T1000 (cell line): ENCODE measurements around the gene GABBR2.

Experiments
- DNase-seq: peaks from one replicate; lab custom pipeline; 2025; ENCODE audit warnings: mixed read lengths; lab: John Stamatoyannopoulos, UW

Gene GABBR2

DNA sequence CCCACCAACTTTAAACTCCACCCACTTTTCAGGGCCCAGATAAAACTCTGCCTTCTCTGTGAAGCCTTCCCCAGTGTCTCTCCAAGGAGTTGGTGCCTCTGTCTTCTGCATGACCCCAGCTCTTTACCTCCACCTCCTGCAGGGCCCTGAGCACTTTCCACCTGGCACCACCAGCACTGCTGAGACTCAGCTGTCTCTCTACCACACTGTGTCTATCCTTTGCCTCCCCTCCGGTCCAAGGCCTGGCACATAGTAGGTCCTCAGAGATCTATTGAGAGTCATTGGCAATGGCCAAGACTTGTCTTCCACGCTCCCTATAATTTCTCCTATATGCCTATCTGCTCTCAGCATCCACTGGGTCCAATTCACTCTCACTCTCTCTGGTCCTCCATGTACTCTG is 12.9 kb upstream of the GABBR2 start:
- no peak for DNase-seq

DNA sequence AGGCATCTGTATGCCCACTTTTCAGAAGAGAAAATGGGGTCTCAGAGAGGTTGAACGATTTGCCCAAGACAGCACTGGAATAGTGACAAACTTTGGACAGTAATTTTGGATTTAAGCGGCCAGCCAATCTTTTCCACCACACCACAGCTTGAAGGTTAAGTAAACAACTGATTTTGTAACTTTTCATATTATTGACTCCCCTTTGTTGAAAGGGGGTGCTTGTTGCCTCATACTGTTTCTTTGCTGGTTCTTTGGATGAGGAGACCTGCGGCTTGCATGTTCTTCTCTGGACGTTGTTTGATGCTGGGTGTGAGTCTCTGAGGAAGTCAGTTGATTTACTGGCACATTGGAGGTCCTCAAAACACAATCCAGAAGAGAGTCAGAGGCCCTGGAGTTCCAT is 11.7 kb upstream of the GABBR2 start:
- DNase-seq, result no peak

DNA sequence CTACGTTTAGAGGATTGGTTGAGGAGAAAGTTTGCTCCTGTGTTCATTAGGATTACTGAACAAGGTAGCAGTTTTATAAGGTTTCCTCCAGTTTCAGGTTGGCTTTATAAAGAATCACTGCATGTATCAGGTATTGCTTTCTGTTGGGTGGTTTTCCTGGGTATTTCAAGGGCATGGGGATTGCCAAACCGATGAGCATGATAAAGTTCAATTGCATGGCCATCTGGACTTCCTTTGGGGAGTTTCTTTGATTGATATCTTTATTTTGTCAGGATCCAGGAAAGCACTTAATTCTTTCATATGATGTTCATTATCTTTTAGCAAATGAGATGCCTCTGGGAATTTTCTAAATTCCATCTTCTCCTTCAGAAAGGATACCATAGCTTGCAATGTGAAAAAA is 10.3 kb upstream of the GABBR2 start:
- DNase-seq, result no peak

DNA sequence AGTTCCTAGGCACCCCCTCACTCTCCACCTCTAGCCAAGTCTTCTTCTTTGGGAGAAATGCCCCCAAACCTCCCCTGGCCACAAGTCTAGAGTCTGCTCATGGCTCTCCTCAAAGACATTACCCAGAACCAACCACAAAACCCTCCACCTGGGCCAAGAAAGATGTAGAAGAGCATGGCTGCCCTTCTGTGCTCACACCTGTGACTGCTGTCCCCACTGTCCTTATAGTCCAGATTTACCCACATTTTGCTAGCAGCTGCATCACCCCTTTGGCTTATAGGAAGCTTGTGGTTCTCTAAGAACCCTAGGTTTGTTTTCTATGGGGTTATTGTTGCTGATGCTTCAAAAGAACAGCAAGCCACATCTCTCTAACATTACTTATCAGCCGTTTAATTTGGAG is 6.1 kb upstream of the GABBR2 start:
- no peak for DNase-seq

DNA sequence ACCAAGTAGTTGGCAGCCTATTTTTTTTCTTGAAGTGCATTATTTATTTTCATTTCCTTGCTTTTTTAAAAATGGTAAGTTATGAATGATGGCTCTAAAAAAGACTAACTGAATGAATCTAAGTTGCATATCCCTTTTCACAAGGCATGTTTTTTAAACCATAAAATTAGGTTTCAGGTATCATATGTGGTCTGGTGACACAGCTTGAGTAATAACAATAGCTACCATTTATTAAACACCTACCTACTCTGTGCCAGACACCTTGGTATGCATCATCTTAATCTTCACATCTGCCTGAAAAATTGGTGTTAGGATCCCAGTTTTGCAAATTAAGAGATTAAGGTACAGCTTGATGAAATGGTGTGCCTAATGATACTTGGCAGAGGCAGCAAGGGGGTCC is 4.3 kb upstream of the GABBR2 start:
- DNase-seq, result no peak

DNA sequence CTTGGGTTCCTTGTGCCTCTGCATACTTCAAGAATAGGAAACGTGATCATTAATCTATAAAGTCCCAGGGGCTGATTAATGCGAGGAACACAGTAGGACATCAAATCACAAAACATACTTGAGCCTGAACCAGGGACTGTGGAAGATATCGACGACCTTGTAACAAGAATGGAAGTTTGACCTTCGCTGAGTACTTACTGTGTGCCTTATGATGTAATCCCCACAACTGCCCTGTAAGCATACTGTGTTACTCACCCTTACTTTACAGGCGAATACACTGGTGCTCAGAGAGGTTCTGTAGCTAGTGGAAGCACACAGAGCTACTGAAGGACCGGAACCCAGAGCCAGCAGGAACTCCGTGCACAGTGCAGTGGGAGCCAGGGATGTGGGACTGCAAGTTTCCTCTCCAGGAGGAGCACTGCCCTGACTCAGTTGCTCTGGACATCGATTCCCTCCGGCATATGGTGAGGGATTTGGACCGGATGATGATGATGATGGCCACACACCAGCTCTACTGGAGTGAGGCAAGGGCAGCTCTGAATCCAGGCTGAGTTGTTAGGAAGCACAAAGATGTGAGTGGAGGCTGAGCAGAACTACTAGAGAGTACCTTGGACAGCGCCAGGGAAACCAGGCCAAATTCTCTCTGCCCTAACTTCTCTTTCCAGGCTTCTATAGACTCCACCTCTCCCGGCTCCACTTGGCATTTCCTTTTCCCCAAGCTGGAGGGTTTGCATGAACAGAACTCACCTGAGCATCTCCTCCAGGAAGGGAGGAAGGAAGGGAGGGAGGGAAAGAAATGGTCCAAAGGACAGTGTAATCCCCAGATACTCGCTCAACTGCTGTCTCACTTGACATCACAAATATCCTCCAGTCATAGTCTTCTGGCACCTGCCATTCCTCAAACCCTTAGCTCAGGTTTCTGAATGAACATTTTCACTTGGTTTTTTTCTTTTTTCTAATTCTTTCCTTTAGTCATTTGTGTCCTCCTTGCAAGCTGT is 1.5 kb upstream of the GABBR2 start:
- no peak for DNase-seq

DNA sequence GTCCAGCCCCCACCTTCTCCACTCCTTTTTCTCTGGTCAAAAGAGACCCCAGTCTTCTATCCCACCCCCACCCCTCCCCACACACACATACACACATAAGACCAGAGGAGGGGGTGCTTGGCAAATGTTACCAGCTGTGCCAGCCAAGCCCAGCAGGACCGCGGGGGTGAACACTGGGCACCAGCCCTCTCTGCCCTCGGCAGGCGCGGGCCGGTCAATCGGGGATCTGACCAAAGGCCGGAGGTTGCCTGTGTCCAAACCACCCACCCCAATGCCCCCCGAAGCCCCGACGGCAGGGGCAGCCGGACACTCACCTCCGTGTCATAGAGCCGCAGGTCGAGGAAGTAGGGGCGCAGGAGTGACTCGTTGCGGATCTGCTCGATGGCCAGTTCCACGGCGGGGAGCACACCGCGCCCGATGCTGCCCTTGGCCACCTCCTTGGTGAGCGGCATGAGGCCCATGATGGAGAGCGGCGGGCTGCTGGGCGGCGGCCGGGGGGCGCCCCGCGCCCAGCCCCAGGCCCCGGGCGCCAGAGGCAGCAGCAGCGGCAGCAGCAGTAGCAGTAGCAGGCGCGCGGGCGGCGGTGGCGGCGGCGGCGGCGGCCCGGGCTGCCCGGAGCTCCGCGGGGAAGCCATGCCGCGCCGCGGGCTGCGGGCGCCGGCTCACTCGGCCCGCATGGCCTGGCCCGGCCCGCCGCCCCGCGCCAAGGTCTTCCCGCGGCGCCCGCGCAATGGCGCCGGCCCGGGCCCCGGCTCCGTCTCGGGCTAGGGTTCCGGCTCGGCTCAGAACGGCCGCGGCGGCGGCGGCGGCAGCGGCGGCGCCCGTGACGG is 417 bp downstream of the GABBR2 start:
- DNase-seq, result no peak

DNA sequence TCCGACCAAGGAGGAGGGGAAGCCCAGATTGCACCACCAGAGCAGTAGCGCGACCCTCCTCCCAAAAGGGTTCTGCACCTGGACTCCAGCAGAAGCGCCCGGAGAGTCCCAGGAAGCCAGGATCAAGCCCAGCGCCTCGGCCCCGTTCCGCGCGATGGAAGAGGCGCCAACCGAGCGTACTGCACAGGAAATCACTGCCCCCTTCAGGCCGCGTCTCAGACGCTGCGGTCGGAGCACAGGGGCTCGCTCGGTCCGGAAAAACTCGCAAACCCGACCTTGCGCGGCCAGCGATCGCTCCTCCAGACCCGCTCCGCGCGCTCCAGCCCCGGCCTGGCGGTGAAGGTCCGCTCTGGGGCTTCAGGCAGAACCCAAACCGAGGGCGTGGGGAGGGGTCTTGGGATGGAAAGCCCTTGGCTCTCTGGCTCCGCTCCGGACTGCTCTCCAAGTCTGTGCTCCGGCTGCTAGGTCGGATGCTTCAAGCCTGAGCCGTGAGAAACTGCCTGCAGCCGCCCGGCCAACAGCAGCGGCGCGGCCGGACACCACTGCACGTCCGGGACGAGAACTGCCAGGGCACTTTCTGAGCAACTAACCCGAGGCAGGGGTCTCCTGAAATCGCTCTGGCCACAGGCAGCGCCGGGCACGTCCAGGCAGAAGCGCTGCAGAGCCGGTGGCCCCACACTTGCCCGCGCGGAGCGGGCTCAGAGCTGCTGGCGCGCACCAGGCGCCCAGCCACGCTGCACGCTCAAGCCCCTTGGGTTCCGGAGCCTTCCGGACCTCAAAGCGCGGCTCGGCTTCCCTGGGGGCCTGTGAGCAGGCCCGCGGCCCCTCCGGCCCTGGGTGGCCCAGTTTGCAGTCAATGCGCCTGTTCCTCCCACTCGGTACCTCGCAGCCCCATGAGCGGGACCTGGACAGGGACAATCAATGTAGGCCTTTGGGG is 1.3 kb downstream of the GABBR2 start:
- peak; percentile 4 for DNase-seq

DNA sequence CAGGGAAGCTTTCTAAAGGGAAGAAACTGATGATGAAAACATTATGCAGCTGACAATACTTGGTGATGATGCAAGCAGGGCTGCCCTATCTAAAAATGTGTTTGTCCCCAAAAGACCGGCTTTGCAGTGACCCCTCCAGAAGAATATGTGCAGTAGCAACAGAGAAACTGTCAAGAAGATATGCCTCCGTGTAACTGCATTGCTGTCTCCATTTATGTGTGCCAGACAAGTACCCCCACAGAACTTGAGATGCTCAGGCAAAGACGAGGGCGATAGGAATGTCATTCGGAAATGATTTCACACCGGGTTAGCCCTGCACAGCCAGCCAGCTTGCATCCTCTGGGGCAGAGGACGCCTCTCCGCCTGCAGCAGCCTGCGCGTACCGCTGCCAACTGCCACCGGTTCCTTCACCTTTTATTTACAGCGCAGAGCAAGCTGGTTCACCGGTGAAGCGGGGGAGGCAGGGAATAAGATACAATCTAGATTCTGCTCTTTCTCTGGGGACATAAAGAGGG is 2.0 kb downstream of the GABBR2 start:
- DNase-seq, result no peak

DNA sequence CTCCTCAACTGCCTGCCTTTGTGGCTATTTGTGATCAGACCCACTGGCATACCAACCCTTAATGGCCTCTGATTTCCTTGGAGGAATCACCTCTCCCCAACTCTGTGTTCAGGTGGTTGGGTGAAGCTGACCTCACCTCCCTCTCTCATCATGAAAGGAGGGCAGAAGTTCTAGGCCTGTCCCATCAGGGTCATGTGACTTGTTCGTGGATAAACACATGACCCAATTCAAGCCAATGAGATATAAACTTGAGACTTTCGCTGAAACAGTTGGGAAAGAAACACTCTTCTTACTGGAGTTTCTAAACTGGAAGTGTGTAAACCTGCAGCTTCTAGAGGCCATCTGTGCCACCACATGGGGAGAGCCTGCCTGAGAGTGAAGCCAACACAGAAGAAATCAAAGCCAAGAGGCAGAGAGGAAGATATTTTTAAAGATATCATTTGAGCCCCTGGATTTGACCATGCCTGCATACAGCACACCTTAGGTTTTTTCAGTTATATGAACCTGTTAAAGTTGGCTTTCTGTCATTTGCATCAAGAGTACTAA is 5.8 kb downstream of the GABBR2 start:
- no peak for DNase-seq

DNA sequence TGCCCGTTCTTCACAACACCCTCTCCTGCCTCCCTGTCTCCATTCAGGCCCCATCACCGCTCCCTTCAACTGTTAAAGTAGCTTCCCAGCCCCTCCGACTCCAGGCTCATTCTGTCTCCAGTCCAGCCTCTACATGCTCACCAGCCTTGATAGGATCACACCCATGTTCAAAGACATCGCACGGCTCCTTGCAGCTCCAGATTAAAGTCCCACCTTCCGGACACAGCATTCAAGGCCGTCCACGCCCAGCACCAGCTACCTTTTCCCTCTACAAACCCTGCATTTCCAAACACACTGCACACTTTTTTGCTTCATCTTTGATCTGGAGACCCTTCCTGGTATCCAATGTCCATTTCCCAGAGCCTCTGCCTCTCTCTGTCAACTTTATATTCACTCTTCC is 6.4 kb downstream of the GABBR2 start:
- no peak for DNase-seq

DNA sequence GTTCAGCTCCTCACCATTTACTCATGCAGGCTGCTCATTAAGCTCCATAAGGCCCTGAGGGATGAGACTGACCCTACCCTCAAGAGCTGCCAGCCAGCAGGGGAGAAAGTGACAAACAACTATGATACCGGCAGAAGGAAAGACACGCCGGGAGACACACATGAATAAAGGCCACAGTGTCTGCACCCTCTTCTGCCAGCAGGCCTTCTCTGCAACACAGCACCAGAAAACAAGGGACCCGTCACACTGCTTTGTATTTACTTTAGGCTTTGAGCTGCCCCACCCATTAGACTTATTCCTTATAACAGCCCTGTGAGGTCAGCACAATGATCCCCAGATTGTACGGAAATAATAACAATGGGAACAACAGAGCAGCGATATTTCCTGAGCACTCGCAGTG is 7.2 kb downstream of the GABBR2 start:
- DNase-seq, result no peak

DNA sequence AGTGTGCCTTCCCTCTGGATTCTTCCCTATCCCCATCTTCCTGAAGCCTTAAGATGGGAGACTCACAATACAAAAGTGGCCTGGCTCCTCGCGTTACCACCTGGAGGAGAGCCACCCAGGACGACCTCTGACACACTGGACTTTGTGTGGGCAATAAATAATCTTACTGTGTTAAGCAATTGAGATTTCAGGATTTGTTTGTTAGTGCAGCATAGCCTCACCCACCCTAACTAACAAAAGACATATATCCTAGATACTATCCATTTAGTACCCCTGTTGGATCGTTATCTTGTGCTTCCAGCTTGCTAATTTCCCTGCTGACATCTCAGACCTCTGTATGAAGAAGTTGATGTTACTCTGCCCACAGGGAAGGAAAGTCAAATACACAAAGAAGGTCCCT is 7.9 kb downstream of the GABBR2 start:
- no peak for DNase-seq

DNA sequence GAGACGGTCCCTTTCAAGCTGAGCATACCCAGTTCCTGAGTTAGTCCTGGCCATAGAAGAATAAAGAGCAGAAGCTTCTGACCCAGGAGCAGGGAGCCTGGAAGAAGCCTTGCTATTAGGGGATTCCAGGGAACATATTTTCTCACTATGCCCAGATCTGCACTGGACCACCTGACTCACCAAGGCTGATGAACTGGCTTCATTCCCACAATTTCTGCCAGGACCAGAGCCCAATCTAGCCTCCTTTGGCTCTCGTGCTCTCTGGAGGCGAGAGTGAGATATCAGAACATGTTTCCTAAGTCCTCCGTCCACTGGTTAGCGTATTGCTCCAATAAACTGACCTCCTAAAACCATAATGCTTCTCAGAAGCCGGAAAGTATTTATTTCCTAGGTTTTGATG is 9.9 kb downstream of the GABBR2 start:
- no peak for DNase-seq

DNA sequence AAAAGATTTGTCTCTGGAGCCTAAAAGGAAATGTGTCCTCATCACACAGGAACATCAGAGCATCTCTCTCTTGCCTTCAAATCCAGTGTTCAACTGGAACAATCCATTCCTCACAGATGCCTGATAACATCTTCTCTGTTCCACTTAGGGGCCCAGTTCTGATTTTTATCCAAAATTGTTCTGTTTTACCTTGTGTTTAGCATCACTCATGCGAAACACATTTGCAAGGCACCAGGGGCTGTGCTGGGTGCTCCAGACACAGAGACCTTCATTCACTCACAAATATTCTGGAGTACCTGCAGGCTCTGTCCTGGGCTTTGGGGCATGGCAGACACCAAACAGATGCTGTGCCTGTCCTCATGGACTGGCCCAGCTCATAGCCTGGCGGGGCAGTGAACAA is 13.8 kb downstream of the GABBR2 start:
- no peak for DNase-seq

DNA sequence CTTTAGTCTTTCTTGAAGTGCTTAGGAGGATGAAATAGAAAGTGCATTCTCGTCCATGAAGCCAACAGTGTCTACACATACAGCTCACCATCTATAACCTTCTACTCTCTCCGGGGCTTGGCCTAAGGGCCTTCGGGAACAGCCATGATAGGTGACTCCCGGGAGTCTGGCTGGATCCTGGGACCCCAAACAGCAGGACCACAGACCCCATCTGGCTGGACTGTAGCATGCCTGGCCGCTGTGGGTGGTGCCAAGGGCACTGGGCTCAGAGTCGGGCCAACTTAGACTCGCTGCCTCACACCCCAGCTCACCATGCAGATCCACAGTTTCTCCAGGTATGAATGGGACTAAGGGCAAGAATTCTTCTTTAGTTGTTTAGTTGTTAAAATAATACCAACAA is 16.3 kb downstream of the GABBR2 start:
- DNase-seq, result no peak

DNA sequence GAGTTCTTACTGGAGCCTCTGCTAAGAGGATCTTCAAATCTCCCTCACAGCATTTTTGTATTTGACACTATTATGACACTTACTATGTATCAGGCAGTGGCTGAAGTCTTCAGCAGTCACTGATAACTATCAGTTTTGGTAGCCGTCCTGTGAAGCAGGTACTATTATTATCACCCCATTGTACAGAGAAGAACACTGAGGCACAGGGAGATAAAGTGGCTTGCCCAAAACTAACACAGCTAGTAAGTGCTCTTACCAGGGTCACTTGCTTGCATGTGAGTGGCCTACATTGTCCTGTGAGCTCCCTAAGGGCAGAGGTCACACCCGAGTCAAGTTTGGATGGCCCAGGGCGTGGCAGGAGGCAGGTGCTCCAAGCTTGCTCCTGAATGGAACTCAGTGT is 16.8 kb downstream of the GABBR2 start:
- no peak for DNase-seq

DNA sequence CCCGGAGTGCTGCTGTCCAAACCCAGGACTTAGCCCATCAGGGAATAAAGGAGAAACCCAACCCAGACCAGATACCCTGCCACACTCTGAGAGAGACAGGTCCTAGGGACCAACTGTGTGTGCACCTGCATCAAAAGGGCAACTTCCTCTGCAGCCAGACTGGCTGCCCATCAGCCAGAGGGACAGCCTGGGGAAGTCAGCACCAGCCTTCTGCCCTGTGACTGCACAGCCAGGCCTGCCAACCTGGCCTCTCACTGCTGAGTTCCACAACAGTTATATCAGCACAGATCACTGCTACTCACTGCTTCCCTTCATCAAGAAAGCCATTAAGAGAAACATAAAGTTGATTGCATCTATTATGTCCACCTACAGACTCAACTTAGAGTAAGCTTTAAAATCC is 18.0 kb downstream of the GABBR2 start:
- no peak for DNase-seq

DNA sequence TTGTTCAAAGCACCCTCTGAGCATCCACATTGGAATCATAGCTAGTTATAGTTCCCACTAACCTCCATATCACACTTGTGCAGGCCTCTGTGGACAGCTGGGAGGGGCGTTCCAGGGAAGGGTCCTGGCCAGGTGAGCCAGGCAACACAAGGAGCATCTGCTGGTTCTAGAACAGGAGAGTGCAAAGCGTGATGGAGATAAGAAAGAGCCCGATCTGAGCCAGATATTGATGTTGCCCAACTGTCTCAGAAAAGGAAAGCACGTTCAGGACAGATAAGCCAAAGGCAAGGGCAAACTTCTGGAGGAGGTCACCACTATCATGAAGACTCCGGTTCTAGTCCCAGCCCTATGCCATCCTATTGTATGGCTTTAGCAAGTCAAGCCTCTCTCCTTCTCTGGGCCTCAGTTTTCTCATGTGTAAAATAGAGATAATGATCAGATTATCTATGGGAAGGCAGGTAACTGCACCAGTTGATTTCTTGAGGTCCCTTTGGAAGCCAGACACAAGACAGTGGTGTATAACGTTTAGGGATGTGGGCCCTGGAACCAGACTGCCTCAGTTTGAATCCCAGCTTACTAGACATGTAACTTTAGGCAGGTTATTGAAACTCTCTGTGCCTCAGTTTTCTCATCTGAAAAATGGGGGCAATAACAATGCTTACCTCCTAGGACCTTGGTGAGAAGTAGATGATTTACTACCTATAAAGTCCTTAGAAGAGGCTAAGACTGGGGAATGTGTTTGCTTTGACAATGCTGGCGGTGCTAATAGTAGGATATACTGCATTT is 19.8 kb downstream of the GABBR2 start:
- DNase-seq, result no peak

DNA sequence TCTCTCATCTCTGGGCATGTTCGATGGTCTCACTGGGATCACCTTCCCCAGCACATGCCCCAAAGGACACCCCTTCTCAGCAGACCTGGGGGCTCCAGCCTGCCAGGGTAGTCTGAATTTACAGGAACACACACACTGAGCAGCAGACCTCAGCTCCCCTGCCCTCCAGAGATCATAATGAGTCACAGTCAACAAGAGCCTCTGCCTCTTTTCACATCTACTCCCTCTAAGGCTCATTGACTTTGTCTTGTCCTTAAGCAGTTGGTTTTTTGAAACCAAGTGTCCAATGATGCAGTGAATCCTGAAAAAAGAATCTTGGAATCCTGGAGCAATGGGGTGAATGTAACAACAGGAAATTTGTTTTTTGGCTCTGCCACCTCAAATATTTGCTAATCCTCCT is 20.8 kb downstream of the GABBR2 start:
- no peak for DNase-seq
